Gastroesophageal sphincter (tissue), 3 donors: ENCODE data around the gene IL25.

Experiments used
- CTCF ChIP-seq, 4 experiments: fragments of 200-600 bp in 2 of 4; fragments of 450-650 bp in 2 of 4; sonication (generic) in 1 of 4; IDR thresholded peaks; one replicate each; pipeline ENCODE4 v1.5.1; 2017 to 2019; ENCODE audit warnings: antibody characterized with exemption in 4 of 4, mild to moderate bottlenecking in 2 of 4, moderate library complexity in 2 of 4
- POLR2A ChIP-seq, 2 donors: fragments of 450-650 bp; IDR thresholded peaks; one replicate each; pipeline ENCODE4 v1.6.1; 2017; ENCODE audit warnings: antibody characterized with exemption in 2 of 2, mild to moderate bottlenecking in 2 of 2, moderate library complexity in 1 of 2

GRCh38 chr14:23421594-23421993, 49.0 kb downstream of the IL25 start:
- TF ChIP-seq CTCF (IDR thresholded peaks at IDR 0.05) (no peak), POLR2A (IDR thresholded peaks at IDR 0.05) (no peak)
